Stimulated activated CD4-positive, alpha-beta T cell treated with anti-CD3 and anti-CD28 coated beads, TNF-alpha, amount 100 ng/mL, for 24 hours (primary cell): Measurements from ENCODE around the gene SLC12A1.

Source experiments
- DNase-seq, 3 experiments: peaks; one replicate each; pipeline ENCODE4 v3.0.0-alpha.2; 2020; ENCODE audit warnings: low read depth in 3 of 3

Gene SLC12A1

GRCh38 chr15:48205981-48206380 lies at the start of gene SLC12A1:
Gene SLC12A1, plus strand, starts transcription at chr15:48206302. Its CDS starts 1,418 bp downstream, at chr15:48207720.
- DNase-seq: no peak

GRCh38 chr15:48168616-48169015 lies 37.5 kb upstream of the SLC12A1 start:
- DNase-seq: no peak

- DNase-seq: no peak
Measured at GRCh38 chr15:48170981-48171380, 35.1 kb upstream of the SLC12A1 start.

- DNase-seq: no peak
Measured at GRCh38 chr15:48175126-48175525, 31.0 kb upstream of the SLC12A1 start.

GRCh38 chr15:48176112-48176511 lies 30.0 kb upstream of the SLC12A1 start:
- DNase-seq: no peak

GRCh38 chr15:48176957-48177356 lies 29.1 kb upstream of the SLC12A1 start:
- DNase-seq: no peak

- no peak for DNase-seq
Measured at GRCh38 chr15:48177383-48177765, 28.7 kb upstream of the SLC12A1 start.

GRCh38 chr15:48177766-48178647 lies 28.1 kb upstream of the SLC12A1 start, which contains the start of gene MYEF2:
Gene MYEF2, minus strand, starts transcription at chr15:48178295. Its CDS starts 58 bp downstream, at chr15:48178237.
- peak; percentile 40 to 68 (median 50) for DNase-seq

GRCh38 chr15:48178648-48178931 lies 27.5 kb upstream of the SLC12A1 start:
- no peak for DNase-seq

GRCh38 chr15:48182749-48183148 lies 23.4 kb upstream of the SLC12A1 start:
- no peak for DNase-seq

- no peak for DNase-seq
Measured at GRCh38 chr15:48185529-48185928, 20.6 kb upstream of the SLC12A1 start.

GRCh38 chr15:48186271-48186670 lies 19.8 kb upstream of the SLC12A1 start:
- DNase-seq: no peak

GRCh38 chr15:48190932-48191573 lies 15.0 kb upstream of the SLC12A1 start:
- DNase-seq: peak in 1 of 3 experiments; percentile 21

- no peak for DNase-seq
Measured at GRCh38 chr15:48191574-48192225, 14.4 kb upstream of the SLC12A1 start, which contains the start of gene CTXN2. Gene CTXN2, plus strand, starts transcription at chr15:48191665. Its CDS starts 9,636 bp downstream, at chr15:48201301.

- DNase-seq: no peak
Measured at GRCh38 chr15:48202068-48202467, 4.0 kb upstream of the SLC12A1 start.

- DNase-seq: no peak
Measured at GRCh38 chr15:48221261-48221660, 15.2 kb downstream of the SLC12A1 start.

GRCh38 chr15:48221885-48222284 lies 15.8 kb downstream of the SLC12A1 start:
- DNase-seq: no peak

- no peak for DNase-seq
Measured at GRCh38 chr15:48222627-48223026, 16.5 kb downstream of the SLC12A1 start.

GRCh38 chr15:48225771-48226170 lies 19.7 kb downstream of the SLC12A1 start:
- DNase-seq: no peak

GRCh38 chr15:48230498-48230897 lies 24.4 kb downstream of the SLC12A1 start:
- no peak for DNase-seq

- DNase-seq: no peak
Measured at GRCh38 chr15:48233246-48233645, 27.1 kb downstream of the SLC12A1 start.

GRCh38 chr15:48239334-48239733 lies 33.2 kb downstream of the SLC12A1 start:
- DNase-seq: no peak

GRCh38 chr15:48242015-48242414 lies 35.9 kb downstream of the SLC12A1 start:
- no peak for DNase-seq
